K562 (cell line): ENCODE data around the gene ABCG5. TPM values are rescaled to one million over a fixed set of nuclear protein-coding genes. Genes with fewer than 3 reads are reported as not detected.

ENCODE experiments used
- CCAR2 ChIP-seq: fragments of 200-400 bp; formaldehyde crosslinking; IDR thresholded peaks from 2 replicates; pipeline ENCODE4 v1.6.1; 2017; ENCODE audit warnings: mild to moderate bottlenecking, low read depth, low read length
- CREM ChIP-seq: IDR thresholded peaks from 2 replicates; pipeline ENCODE4 v1.6.1; 2014; ENCODE audit warnings: antibody characterized with exemption, low read depth
- FOSL1 ChIP-seq: fragments of 200-800 bp; sonication (Bioruptor generic); conservative IDR thresholded peaks from 2 replicates; pipeline ENCODE4 v1.6.1; 2016; ENCODE audit warnings: missing genetic modification characterization, missing compliant biosample characterization
- HMGN3 ChIP-seq: IDR thresholded peaks from 2 replicates; pipeline ENCODE4 v1.6.1; 2011; ENCODE audit warnings: borderline replicate concordance, low read depth, mild to moderate bottlenecking, mixed read lengths, low read length; ENCODE audit not compliant: insufficient read length; ENCODE audit errors: extremely low read depth
- KLF1 ChIP-seq: fragments of 450-650 bp; IDR thresholded peaks from 2 replicates; pipeline ENCODE4 v1.6.1; 2016; ENCODE audit warnings: missing genetic modification characterization, missing compliant biosample characterization
- LEF1 ChIP-seq: fragments of 450-650 bp; IDR thresholded peaks from 2 replicates; pipeline ENCODE4 v1.6.1; 2016; ENCODE audit warnings: mild to moderate bottlenecking
- MEF2A ChIP-seq: IDR thresholded peaks from 2 replicates; pipeline ENCODE4 v1.6.1; 2011; ENCODE audit warnings: low read depth, mild to moderate bottlenecking, low read length, moderate library complexity; ENCODE audit not compliant: control insufficient read depth
- NFATC3 ChIP-seq: fragments of 450-650 bp; IDR thresholded peaks from 2 replicates; pipeline ENCODE4 v1.6.1; 2017; ENCODE audit warnings: mild to moderate bottlenecking
- NR2C2 ChIP-seq, 2 experiments: fragments of 200-800 bp in 1 of 2; sonication (Bioruptor generic) in 1 of 2; sonication (generic) in 1 of 2; formaldehyde crosslinking in 1 of 2; IDR thresholded peaks; 2 replicates each; pipeline versions ENCODE4 v1.6.1 to v1.8.0; 2016 to 2022; ENCODE audit warnings: mild to moderate bottlenecking in 1 of 2, missing compliant biosample characterization in 1 of 2, missing genetic modification characterization in 1 of 2, missing genetic modification reagents in 1 of 2
- NUFIP1 ChIP-seq: fragments of 450-650 bp; IDR thresholded peaks from 2 replicates; pipeline ENCODE4 v1.6.1; 2018; ENCODE audit not compliant: partially characterized antibody
- ZBTB7A ChIP-seq: IDR thresholded peaks from 2 replicates; pipeline ENCODE4 v1.6.1; 2011; ENCODE audit warnings: low read depth, mild to moderate bottlenecking, low read length, moderate library complexity, borderline replicate concordance; ENCODE audit not compliant: control insufficient read depth
- ZNF589 ChIP-seq: fragments of 200-800 bp; sonication (Bioruptor generic); IDR thresholded peaks from 2 replicates; pipeline ENCODE4 v1.6.1; 2016; ENCODE audit warnings: low read depth, missing genetic modification characterization, missing compliant biosample characterization
- polyA plus RNA-seq, 8 experiments: library from polyadenylated mRNA; depleted of rRNA in 4 of 8; stranded (reverse) in 5 of 8; unstranded in 3 of 8; fragments of >200 nt; fragmentation: Nextera tagmentation in 2 of 8; fragmentation: Illumina TruSeq in 1 of 8; extraction: Ambion mirVana in 2 of 8; extraction: Trizol in 1 of 8; gene quantifications; 2 replicates each; pipeline versions ENCODE4 v1.2.1 to v1.2.3, GENCODE V29; 2011 to 2014; ENCODE audit warnings: inconsistent platforms in 1 of 8, missing spikeins in 1 of 8
- total RNA-seq, 7 experiments: library from RNA; depleted of rRNA in 6 of 7; stranded (reverse); fragments of >200 nt in 6 of 7; fragmentation: Illumina TruSeq in 2 of 7; extraction: Trizol in 2 of 7; gene quantifications; 2 replicates each; pipeline versions ENCODE4 v1.2.1 to v1.2.3, GENCODE V29; 2011 to 2021; ENCODE audit warnings: low replicate concordance in 1 of 7
- TF ChIP-seq, protein P1 (sequence below): fragments of 450-650 bp; formaldehyde crosslinking; IDR thresholded peaks from 2 replicates; pipeline ENCODE4 v1.4.0; 2020; ENCODE audit warnings: mild to moderate bottlenecking, mixed read lengths
- TF ChIP-seq, protein P2 (sequence below): sonication (generic); formaldehyde crosslinking; IDR thresholded peaks from 2 replicates; pipeline ENCODE4 v1.5.0; 2020; ENCODE audit warnings: missing genetic modification reagents
- TF ChIP-seq, protein P3 (sequence below): fragments of 450-650 bp; IDR thresholded peaks from 2 replicates; pipeline ENCODE4 v1.6.1; 2016

Gene ABCG5
- total and polyA plus RNA-seq, 9 of the 15 experiments (the other 6 are each of a cell fraction or from before 2014, with no cell fraction given): 0.01 TPM; not detected in 7

DNA sequence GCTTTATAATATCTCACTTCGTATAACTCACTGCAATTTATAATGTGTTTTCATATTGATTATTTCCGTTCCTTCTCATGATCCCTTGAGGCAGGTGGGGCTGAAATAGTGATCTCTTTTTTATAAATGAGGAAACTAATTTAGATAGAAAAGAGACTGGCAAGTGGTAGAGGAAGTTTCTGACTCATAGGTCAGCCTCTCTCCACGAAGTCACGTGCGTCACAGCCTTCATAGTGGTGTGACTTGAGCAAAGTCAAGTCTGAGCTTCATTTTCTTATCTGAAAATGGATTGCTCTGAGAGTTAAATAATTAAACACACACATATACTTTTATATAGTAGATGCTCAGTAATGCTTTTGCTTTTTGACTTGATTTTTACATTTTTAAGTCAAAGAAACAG is 19.9 kb downstream of the ABCG5 start (continued):
- no peak for TF ChIP-seq NFATC3
- no peak for TF ChIP-seq MEF2A
- no peak for TF ChIP-seq KLF1 (tag)
- TF ChIP-seq, protein P1, sequence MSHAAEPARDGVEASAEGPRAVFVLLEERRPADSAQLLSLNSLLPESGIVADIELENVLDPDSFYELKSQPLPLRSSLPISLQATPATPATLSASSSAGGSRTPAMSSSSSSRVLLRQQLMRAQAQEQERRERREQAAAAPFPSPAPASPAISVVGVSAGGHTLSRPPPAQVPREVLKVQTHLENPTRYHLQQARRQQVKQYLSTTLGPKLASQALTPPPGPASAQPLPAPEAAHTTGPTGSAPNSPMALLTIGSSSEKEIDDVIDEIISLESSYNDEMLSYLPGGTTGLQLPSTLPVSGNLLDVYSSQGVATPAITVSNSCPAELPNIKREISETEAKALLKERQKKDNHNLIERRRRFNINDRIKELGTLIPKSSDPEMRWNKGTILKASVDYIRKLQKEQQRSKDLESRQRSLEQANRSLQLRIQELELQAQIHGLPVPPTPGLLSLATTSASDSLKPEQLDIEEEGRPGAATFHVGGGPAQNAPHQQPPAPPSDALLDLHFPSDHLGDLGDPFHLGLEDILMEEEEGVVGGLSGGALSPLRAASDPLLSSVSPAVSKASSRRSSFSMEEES (CRISPR knock-in tag): peak; percentile 83
- TF ChIP-seq, protein P2, sequence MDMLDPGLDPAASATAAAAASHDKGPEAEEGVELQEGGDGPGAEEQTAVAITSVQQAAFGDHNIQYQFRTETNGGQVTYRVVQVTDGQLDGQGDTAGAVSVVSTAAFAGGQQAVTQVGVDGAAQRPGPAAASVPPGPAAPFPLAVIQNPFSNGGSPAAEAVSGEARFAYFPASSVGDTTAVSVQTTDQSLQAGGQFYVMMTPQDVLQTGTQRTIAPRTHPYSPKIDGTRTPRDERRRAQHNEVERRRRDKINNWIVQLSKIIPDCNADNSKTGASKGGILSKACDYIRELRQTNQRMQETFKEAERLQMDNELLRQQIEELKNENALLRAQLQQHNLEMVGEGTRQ (CRISPR knock-in tag): peak; percentile 68
- no peak for TF ChIP-seq HMGN3
- TF ChIP-seq NR2C2 (CRISPR knock-in tag; IDR thresholded peaks at IDR 0.05): no peak
- no peak for TF ChIP-seq NR2C2 (tag; IDR thresholded peaks at IDR 0.05)
- peak; percentile 93 for TF ChIP-seq FOSL1 (tag)
- TF ChIP-seq ZNF589 (CRISPR knock-in tag): 0 out of 2 replicates have a peak, but pooled peaks have one; percentile 50
- no peak for TF ChIP-seq NUFIP1
- TF ChIP-seq LEF1: peak; percentile 26; the same call in 1 of the 2 replicates
- TF ChIP-seq, protein P3, sequence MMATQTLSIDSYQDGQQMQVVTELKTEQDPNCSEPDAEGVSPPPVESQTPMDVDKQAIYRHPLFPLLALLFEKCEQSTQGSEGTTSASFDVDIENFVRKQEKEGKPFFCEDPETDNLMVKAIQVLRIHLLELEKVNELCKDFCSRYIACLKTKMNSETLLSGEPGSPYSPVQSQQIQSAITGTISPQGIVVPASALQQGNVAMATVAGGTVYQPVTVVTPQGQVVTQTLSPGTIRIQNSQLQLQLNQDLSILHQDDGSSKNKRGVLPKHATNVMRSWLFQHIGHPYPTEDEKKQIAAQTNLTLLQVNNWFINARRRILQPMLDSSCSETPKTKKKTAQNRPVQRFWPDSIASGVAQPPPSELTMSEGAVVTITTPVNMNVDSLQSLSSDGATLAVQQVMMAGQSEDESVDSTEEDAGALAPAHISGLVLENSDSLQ: no peak
- TF ChIP-seq ZBTB7A: no peak
- no peak for TF ChIP-seq CCAR2
- 0 out of 2 replicates have a peak, but pooled peaks have one; percentile 34 for TF ChIP-seq CREM
